HG03354 (cell line): ENCODE results near the gene MFAP4.

Experiments used
- ATAC-seq: cut with Tn5 transposase; IDR thresholded peaks from one replicate; pipeline ENCODE4 v1.9.1; 2021; ENCODE audit warnings: mild to moderate bottlenecking; ENCODE audit not compliant: unreplicated experiment, poor library complexity, severe bottlenecking

MFAP4 gene

GRCh38 chr17:19410875-19411620, 24.1 kb upstream of the MFAP4 start, which contains the start of gene RNF112:
RNF112 (plus strand) TSS chr17:19411232; CDS start chr17:19411409, 177 bp downstream.
- ATAC-seq, result no peak

- ATAC-seq, result no peak
Observed at GRCh38 chr17:19410091-19410490, 23.1 kb upstream of the MFAP4 start.

DNA sequence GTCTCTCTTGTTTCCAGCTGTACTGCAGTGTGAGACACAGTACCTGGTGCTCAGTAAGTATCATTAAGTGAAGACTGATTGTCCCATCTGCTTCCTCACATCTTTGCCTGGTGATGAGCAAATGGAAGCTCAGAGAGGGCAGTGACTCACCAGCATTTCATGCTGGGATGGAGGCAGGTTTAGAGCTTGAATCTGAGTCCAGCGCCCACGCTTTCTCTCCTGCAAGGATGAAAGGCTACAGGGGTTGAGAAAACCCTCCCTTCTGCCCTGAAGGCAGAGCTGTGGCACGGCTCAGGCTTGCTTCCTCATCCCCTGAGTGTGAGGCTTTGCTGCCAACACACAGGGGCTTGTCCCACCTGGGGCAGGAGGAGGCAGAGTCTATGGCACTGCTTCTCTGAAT, 22.5 kb upstream of the MFAP4 start:
- ATAC-seq, result no peak

- ATAC-seq, result no peak
Observed at GRCh38 chr17:19409066-19409465, 22.1 kb upstream of the MFAP4 start.

DNA sequence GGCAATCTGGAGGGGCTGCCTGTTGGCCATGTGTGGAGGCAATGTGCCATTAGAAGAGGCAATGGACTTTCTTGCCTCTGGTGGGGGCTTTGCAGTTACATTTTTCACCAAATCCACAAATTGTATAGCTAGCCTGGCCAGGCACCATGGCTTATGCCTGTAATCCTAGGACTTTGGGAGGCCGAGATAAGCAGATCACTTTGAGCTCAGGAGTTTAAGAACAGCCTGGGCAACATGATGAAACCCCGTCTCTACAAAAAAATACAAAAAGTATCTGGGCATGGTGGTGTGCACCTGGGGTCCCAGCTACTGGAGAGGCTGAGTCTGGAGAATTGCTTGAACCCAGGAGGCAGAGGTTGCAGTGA, 21.3 kb upstream of the MFAP4 start:
- no peak for ATAC-seq

DNA sequence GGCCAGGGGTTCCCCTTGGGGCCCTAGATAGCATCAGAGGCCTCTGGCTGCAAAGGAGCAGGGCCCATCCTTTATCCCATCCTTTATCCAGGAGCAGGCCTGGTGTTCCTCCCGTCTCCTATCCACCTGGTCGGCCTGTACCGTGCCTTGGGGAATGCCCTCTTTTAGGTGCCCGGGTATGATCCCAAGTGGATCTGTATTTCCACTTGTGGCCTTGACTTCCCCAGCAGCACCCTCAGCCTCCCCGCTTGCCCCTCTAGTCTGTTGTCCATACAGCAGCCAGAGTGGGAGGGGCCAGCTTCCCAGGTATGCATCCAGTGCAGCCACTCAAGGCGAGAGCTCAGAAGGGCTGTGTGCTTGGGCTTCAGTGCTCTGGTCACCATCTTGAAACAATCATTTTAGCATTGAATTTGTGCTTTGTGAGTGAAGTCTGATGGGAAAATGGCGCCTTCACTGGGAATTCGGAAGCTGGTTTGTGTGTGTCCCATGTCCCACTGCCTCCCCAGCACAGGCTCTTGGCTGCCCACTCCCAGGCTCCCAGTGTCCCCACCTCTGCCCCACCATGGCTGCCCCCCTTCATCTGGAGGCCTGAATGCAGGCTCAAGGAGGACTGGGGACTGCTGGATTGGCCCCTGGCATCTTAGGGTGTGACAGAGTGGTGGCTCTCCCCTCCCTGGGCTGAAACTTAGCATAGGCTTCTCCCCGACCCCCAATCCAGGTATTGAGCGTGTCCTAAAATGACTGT, 20.8 kb upstream of the MFAP4 start:
- ATAC-seq, result no peak

- ATAC-seq, result no peak
Observed at GRCh38 chr17:19405114-19405513, 18.1 kb upstream of the MFAP4 start.

DNA sequence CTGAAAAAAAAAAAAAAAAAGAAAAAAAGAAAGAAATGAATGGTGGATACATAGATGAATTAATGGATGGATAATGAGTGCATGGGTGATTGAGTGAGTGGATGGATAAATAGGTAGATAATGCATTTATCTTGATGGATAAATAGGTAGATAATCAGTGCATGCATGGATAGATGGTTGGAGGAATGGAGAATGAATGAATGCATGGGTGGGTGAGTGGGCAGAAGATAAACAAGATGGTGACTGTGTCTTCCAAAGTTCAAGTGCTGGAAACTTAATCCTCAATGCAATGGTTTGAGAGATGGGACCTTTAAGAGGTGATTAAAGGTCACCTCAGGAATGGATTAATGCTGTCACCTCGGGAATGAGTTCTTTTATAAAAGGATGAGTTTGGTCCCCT, 17.3 kb upstream of the MFAP4 start:
- ATAC-seq, result no peak

DNA sequence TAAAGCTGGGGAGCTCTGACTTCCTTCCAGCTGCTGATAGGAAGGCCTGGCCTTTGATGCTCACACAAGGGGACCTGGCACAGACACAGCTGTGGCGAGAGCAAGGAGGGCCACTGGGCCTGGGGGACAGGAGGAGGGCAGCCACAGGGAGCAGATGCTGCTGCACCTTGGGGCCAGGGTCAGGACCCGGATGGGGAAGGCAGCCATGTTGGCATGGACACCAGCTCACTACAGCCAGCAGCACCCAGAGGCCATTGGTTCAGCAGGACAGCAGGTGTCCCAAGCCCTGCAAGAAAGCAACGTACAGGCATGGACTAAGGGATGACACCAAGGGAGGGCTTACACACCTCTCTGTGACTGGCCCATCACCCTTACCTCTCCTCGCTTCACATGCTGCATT, 16.0 kb upstream of the MFAP4 start:
- no peak for ATAC-seq

DNA sequence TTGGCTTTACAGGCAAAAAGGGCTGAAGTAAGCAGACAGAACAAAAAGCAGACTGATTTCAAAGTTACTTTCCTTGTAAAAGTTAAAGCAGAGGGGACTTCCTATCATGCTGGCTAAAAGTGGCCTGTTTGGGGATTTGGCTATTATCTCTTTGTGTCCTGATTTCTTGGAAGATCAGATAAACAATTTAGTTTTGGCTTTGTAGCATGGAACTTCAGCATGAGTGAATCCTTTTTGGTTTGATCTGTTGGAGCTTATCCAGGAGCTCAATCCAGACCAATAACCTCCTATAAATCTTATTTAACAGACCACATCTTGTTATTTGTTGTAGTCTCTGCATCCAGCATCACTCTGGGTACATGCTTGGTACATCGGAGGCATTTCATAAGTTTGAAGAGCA, 15.2 kb upstream of the MFAP4 start:
- ATAC-seq, result no peak

DNA sequence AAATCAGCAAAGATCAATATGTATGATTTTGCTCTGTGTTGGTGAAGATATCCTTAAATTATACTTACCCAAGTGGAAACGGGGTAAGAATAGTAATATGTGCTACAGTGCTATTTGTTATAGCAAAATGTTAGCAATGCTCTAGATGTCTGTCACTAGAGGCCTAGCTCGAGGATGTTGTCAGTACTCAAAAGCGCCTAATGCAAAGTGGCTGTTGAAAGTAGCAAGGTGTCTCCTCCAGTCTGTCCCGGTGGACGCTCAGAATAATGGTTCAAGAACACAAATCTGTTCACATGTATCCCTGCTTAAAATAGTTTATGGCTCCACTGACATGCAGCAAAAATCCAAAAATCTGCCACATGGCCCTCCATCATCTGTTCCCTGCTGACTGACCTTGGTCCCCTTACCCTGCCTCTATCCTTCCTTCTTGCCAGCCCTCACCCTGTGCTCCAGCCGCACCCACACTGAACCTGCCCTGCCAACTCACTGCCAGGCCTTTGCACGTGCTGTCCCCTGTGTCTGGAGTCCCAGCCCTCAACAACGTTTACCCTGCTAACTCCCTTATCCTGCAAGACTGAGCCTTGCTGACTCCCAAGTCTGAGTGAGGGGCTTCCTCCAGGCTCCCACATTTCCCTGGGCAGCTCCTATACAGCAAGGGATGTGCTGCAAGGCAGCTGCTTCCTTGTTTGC, 14.5 kb upstream of the MFAP4 start:
- no peak for ATAC-seq

- no peak for ATAC-seq
Observed at GRCh38 chr17:19399750-19400450, 12.9 kb upstream of the MFAP4 start.

DNA sequence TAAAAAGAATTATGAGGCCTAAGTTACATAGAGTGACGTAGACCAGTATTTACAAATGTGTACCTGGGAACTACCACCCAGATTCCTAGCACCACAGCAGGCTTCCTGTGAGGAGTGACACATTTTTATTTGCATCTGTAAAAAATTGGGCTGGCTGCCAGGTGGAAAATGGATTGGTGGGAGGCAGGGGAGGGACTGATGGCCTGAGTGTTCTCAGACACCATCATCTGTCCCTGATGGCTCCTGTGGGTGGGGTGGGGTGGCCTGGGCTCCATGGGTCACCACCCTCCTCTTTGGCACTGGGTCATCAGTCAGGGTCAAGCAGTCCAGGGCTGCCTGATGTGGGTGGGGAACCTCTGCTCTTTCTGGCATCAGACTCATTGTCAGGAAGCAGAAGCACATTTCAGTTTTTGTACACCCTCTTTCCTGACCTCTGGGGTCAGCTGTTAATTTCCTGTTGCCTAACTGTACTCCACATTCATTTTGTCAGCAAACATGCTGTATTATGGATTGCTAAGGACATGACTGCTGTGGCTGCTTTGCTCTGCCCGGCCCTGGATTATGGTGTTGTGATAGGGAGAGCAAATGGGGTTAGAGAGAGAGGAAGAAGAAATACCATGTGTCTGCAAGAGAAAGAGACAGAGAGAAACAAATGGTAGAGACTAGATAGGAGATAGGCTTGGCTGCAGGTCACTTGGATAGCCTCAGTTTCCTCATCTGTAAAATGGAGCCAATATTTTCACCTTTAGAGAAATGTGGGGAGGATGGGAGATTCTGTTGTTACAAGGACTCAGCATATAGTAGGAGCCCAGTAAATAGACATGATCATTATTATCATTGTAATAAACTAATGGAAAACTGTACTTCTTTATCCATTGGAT, 11.6 kb upstream of the MFAP4 start:
- ATAC-seq, result no peak

DNA sequence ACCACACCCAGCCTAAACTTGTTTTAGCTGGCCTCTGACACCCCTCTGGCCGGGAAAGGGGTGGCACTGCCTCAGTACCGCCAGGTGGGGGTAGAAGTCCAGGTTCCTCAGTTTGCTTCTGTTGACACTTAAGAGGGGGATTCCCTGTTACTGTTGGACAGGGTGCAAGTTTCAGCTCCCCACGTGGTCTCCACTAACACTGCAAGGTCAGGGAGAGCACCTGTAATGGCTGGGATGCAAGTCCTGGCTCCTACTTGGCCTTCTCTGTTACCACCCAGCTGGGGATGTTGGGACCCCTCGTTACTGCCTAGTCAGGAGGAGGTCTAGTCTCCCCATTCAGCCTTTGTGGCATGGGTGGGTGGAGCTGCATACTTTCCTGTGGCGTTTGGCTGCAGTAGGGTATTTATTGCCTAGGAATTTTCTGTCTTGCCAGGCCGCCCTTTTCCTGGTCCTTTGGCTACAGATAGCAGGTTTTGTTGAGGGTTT, 10.6 kb upstream of the MFAP4 start:
- no peak for ATAC-seq

DNA sequence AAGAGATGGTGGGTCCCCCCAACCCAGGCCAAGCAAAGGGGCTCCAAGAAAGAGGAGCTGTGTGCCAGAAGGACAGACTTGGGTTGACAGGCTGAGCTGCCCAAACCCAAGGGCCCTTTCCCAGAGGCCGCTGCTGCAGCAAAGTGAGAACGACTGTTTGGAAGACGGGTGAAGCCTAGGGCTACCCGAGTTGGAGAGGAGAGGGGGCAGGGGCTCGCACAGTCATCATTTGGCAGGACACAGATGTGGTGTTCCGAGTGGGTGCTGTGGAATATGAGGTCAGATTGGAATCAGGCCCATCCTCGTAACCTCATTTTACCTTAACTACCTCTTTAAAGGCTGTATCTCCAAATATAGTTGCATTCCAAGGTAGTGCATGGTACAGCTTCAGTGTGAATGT, 5.3 kb upstream of the MFAP4 start:
- ATAC-seq, result no peak

DNA sequence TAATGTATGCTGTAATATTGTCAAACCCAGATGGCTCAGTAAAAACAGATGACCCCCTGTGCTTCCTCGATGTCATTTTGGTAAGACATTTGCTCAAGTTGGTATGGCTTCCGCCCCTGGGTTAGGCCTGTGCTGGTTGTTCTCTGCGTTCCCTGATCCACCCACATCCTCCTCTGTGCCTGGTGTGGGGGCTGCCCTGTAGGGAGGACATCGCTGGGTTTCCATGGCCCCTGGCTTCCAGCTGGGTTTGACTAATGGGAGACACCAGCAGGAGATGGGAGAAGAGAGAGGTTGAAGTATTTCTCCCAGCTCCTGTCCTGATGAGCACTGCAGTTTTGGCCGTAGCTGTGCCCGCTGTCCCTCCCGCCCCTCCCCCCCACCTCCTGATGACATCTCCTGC, 4.4 kb upstream of the MFAP4 start:
- no peak for ATAC-seq

- no peak for ATAC-seq
Observed at GRCh38 chr17:19390951-19391350, 4.0 kb upstream of the MFAP4 start.

GRCh38 chr17:19388791-19389785, 2.1 kb upstream of the MFAP4 start:
- ATAC-seq, result no peak
